K562 (cell line): Measurements from ENCODE around the gene NPB. TPM values are rescaled to one million over a fixed set of nuclear protein-coding genes. Genes with fewer than 3 reads are reported as not detected.

Experiments
- ARID2 ChIP-seq: fragments of 450-650 bp; IDR thresholded peaks from 2 replicates; pipeline ENCODE4 v1.6.1; 2017; ENCODE audit warnings: antibody characterized with exemption, mild to moderate bottlenecking
- BHLHE40 ChIP-seq: IDR thresholded peaks from 2 replicates; pipeline ENCODE4 v1.6.1; 2011; ENCODE audit warnings: low read length, improper control_type of control experiment
- FOXJ3 ChIP-seq: sonication (generic); formaldehyde crosslinking; IDR thresholded peaks from 2 replicates; pipeline ENCODE4 v1.4.0; 2020; ENCODE audit warnings: mild to moderate bottlenecking, missing genetic modification reagents
- KDM4B ChIP-seq, 2 experiments: fragments of 450-650 bp in 1 of 2; sonication (generic) in 1 of 2; IDR thresholded peaks; 2 replicates each; pipeline ENCODE4 v1.6.1; 2016 to 2017; ENCODE audit warnings: borderline replicate concordance in 2 of 2, antibody characterized with exemption in 1 of 2, low read depth in 1 of 2, mild to moderate bottlenecking in 1 of 2
- KLF6 ChIP-seq: fragments of 250-450 bp; sonication (Bioruptor Pico); IDR thresholded peaks from 2 replicates; pipeline ENCODE4 v1.4.0; 2020; ENCODE audit warnings: mild to moderate bottlenecking, moderate library complexity, borderline replicate concordance
- NCOA6 ChIP-seq: fragments of 450-650 bp; IDR thresholded peaks from 2 replicates; pipeline ENCODE4 v1.6.1; 2017; ENCODE audit warnings: mild to moderate bottlenecking
- NELFE ChIP-seq: IDR thresholded peaks from 2 replicates; pipeline ENCODE4 v1.6.1; 2011; ENCODE audit warnings: mild to moderate bottlenecking; ENCODE audit not compliant: insufficient read depth, insufficient read length
- RBFOX2 ChIP-seq: fragments of 200-400 bp; formaldehyde crosslinking; IDR thresholded peaks from 2 replicates; pipeline ENCODE4 v1.6.1; 2017; ENCODE audit warnings: low read depth, mild to moderate bottlenecking, low read length, moderate library complexity
- TOE1 ChIP-seq, 2 experiments: fragments of 450-650 bp in 1 of 2; sonication (generic) in 1 of 2; formaldehyde crosslinking in 1 of 2; IDR thresholded peaks; 2 replicates each; pipeline versions ENCODE4 v1.7.1 to v1.8.0; 2016 to 2022; ENCODE audit warnings: borderline replicate concordance in 2 of 2, mild to moderate bottlenecking in 2 of 2, antibody characterized with exemption in 1 of 2, inconsistent platforms in 1 of 2, low read depth in 1 of 2, missing genetic modification reagents in 1 of 2, moderate library complexity in 1 of 2
- U2AF2 ChIP-seq: fragments of 200-400 bp; formaldehyde crosslinking; optimal IDR thresholded peaks from 2 replicates; pipeline ENCODE3; 2017; ENCODE audit warnings: low read depth, mild to moderate bottlenecking, low read length
- XRCC4 ChIP-seq: IDR thresholded peaks from one replicate; pipeline ENCODE4 v1.6.1; 2011; ENCODE audit not compliant: insufficient read depth, insufficient read length; ENCODE audit errors: extremely low read depth
- ZFP30 ChIP-seq: fragments of 250-450 bp; sonication (Bioruptor Pico); IDR thresholded peaks from 2 replicates; pipeline ENCODE4 v1.8.0; 2022; ENCODE audit warnings: moderate library complexity, mild to moderate bottlenecking, inconsistent platforms, borderline replicate concordance
- polyA plus RNA-seq, 8 experiments: library from polyadenylated mRNA; depleted of rRNA in 4 of 8; stranded (reverse) in 5 of 8; unstranded in 3 of 8; fragments of >200 nt; fragmentation: Nextera tagmentation in 2 of 8; fragmentation: Illumina TruSeq in 1 of 8; extraction: Ambion mirVana in 2 of 8; extraction: Trizol in 1 of 8; gene quantifications; 2 replicates each; pipeline versions ENCODE4 v1.2.1 to v1.2.3, GENCODE V29; 2011 to 2014; ENCODE audit warnings: inconsistent platforms in 1 of 8, missing spikeins in 1 of 8
- total RNA-seq, 7 experiments: library from RNA; depleted of rRNA in 6 of 7; stranded (reverse); fragments of >200 nt in 6 of 7; fragmentation: Illumina TruSeq in 2 of 7; extraction: Trizol in 2 of 7; gene quantifications; 2 replicates each; pipeline versions ENCODE4 v1.2.1 to v1.2.3, GENCODE V29; 2011 to 2021; ENCODE audit warnings: low replicate concordance in 1 of 7
- TF ChIP-seq, protein P1 (sequence below): fragments of 250-450 bp; sonication (Bioruptor Pico); IDR thresholded peaks from 2 replicates; pipeline ENCODE4 v1.5.0; 2021; ENCODE audit warnings: mild to moderate bottlenecking, moderate library complexity
- TF ChIP-seq, protein P2 (sequence below): fragments of 450-650 bp; IDR thresholded peaks from 2 replicates; pipeline ENCODE4 v1.6.1; 2016; ENCODE audit warnings: antibody characterized with exemption
- TF ChIP-seq, protein P3 (sequence below): sonication (generic); formaldehyde crosslinking; IDR thresholded peaks from 2 replicates; pipeline ENCODE4 v1.8.1; 2023; ENCODE audit warnings: mild to moderate bottlenecking, missing genetic modification reagents
- TF ChIP-seq, protein P4 (sequence below): sonication (generic); formaldehyde crosslinking; IDR thresholded peaks from 2 replicates; pipeline ENCODE4 v1.8.0; 2022; ENCODE audit warnings: mild to moderate bottlenecking, missing genetic modification reagents
- TF ChIP-seq, protein P5 (sequence below): fragments of 250-450 bp; sonication (Bioruptor Pico); IDR thresholded peaks from 2 replicates; pipeline ENCODE4 v1.8.0; 2021; ENCODE audit warnings: borderline replicate concordance, mild to moderate bottlenecking, moderate library complexity; ENCODE audit not compliant: poor library complexity, severe bottlenecking
- TF ChIP-seq, protein P6 (sequence below): fragments of 450-650 bp; IDR thresholded peaks from 2 replicates; pipeline ENCODE4 v1.6.1; 2016; ENCODE audit warnings: missing biosample characterization, missing genetic modification characterization

NPB gene
- total and polyA plus RNA-seq, 9 of the 15 experiments (the other 6 are each of a cell fraction or from before 2014, with no cell fraction given) = 0.03 to 0.61 (median 0.14) TPM; not detected in 2

DNA sequence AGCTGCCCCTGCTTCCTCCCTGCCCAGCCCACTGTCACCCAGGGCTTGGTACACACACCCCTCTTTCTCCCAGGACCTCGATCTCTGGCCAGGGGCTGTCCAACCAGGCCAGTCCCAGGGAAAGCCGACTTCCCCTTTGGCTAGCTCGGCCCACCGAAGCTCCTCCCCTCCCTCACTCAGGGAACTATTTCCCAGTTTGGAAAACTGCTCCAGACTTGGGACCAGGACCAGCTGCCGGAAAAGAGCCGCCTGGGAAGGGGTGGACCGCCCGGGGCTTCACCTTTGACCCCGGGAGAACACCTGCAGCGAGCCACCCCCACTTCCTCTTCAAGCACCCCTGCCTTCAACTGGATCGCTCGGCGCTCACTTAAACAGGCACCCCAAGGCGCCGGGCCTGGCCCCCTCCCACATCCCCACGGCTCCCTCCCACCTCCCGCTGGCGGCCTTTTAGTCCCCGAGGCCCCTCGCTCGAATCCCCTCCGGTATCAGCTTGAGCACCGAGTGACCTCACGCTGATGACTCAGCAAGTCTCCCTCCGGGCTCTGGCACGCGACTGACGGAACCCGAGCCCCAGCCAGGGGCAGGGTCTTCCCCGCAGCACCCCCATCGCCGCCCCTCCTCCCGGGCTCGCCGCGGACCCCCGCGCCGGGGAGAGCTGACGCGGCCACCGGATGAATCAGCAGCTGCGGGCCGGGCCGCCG is 24.6 kb downstream of the NPB start (continued):
- TF ChIP-seq, protein P1, sequence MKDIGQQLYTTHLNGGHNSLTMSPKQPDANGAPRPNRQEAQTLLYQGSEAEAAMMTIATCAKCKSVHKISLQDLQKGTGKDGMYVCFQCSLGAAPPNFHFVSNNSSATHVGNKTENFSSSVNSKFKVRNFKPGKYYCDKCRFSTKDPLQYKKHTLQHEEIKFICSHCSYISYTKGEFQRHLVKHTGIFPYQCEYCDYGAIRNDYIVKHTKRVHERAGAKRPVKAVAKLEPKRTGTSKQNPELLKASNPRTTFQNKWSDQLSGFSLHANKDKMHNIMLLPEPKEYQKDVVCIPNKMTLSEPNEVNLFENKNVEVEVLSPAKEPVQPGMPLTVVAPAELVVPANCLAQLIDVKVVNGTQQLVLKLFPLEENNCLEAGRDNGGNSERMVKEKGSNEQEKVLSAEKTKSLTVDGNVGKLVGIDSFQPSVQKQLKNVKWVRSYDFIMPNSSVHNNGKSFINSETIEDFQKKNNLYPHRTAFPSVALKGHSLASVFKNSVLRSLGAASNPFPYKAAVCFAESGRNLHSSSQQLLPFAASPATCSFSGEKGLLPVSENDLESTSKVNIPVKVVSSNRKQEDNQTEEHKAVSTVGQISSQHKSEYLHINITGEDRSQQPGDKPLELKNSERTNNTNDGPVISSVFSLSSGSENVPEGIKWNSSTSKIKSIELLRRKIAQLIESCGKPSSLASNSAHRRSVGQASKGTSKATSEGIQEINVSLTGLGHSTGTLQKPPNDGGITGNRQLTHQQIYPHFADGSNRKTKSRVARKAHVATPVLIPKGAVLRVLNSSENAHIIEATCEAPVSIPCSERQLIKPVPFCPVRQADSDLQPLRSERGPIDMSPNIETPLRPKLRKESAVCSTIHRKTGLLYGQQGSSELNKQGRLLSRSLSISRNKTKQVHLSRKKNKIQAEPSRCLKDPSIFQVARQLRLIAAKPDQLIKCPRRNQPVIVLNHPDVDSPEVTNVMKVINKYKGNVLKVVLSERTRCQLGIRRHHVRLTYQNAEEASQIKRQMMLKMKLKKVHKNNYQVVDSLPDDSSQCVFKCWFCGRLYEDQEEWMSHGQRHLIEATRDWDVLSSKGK = no peak
- TF ChIP-seq, protein P2, sequence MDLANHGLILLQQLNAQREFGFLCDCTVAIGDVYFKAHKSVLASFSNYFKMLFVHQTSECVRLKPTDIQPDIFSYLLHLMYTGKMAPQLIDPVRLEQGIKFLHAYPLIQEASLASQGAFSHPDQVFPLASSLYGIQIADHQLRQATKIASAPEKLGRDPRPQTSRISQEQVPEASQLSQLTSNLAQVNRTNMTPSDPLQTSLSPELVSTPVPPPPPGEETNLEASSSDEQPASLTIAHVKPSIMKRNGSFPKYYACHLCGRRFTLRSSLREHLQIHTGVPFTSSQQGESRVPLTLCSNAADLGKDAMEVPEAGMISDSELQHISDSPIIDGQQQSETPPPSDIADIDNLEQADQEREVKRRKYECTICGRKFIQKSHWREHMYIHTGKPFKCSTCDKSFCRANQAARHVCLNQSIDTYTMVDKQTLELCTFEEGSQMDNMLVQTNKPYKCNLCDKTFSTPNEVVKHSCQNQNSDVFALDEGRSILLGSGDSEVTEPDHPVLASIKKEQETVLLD = peak; percentile 60; the same call in 1 of the 2 replicates
- TF ChIP-seq BHLHE40 (peak; percentile 96), NCOA6 (no peak), U2AF2 (no peak), KLF6 (CRISPR knock-in tag) (no peak), ZFP30 (CRISPR knock-in tag) (no peak), FOXJ3 (no peak), ARID2 (no peak), KDM4B (IDR thresholded peaks at IDR 0.05; ENCODE audit: borderline replicate concordance in 2 of 2, low read depth in 1 of 2) (no peak), RBFOX2 (peak; percentile 80), XRCC4 (no peak), TOE1 (IDR thresholded peaks at IDR 0.05; ENCODE audit: borderline replicate concordance) (no peak), TOE1 (CRISPR knock-in tag; IDR thresholded peaks at IDR 0.05; ENCODE audit: borderline replicate concordance, low read depth) (no peak), NELFE (no peak)
- TF ChIP-seq, protein P3, sequence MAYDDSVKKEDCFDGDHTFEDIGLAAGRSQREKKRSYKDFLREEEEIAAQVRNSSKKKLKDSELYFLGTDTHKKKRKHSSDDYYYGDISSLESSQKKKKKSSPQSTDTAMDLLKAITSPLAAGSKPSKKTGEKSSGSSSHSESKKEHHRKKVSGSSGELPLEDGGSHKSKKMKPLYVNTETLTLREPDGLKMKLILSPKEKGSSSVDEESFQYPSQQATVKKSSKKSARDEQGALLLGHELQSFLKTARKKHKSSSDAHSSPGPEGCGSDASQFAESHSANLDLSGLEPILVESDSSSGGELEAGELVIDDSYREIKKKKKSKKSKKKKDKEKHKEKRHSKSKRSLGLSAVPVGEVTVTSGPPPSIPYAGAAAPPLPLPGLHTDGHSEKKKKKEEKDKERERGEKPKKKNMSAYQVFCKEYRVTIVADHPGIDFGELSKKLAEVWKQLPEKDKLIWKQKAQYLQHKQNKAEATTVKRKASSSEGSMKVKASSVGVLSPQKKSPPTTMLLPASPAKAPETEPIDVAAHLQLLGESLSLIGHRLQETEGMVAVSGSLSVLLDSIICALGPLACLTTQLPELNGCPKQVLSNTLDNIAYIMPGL (CRISPR knock-in tag) = no peak
- TF ChIP-seq, protein P4, sequence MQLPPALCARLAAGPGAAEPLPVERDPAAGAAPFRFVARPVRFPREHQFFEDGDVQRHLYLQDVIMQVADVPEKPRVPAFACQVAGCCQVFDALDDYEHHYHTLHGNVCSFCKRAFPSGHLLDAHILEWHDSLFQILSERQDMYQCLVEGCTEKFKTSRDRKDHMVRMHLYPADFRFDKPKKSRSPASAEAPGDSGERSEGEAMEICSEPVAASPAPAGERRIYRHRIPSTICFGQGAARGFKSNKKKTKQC = no peak
- TF ChIP-seq, protein P5, sequence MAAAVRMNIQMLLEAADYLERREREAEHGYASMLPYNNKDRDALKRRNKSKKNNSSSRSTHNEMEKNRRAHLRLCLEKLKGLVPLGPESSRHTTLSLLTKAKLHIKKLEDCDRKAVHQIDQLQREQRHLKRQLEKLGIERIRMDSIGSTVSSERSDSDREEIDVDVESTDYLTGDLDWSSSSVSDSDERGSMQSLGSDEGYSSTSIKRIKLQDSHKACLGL (CRISPR knock-in tag) = no peak
- TF ChIP-seq, protein P6, sequence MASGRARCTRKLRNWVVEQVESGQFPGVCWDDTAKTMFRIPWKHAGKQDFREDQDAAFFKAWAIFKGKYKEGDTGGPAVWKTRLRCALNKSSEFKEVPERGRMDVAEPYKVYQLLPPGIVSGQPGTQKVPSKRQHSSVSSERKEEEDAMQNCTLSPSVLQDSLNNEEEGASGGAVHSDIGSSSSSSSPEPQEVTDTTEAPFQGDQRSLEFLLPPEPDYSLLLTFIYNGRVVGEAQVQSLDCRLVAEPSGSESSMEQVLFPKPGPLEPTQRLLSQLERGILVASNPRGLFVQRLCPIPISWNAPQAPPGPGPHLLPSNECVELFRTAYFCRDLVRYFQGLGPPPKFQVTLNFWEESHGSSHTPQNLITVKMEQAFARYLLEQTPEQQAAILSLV (tag) = no peak
